Hematopoietic multipotent progenitor cell (in vitro differentiated cells): Measurements from ENCODE around the gene COX6A1. TPM values are rescaled to one million over a fixed set of nuclear protein-coding genes. Genes with fewer than 3 reads are reported as not detected.

Experiments used
- DNase-seq, 3 donors: peaks; one replicate each; pipeline ENCODE4 v3.0.0-alpha.2; 2011 to 2015; ENCODE audit warnings: low read depth in 2 of 3, low spot score in 2 of 3
- total RNA-seq: library from RNA; depleted of rRNA; stranded (reverse); fragments of >200 nt; gene quantifications from one replicate; pipeline ENCODE4 v1.2.3, GENCODE V29; 2012

COX6A1 gene
- total RNA-seq, 1 donor, result 380 TPM

DNA sequence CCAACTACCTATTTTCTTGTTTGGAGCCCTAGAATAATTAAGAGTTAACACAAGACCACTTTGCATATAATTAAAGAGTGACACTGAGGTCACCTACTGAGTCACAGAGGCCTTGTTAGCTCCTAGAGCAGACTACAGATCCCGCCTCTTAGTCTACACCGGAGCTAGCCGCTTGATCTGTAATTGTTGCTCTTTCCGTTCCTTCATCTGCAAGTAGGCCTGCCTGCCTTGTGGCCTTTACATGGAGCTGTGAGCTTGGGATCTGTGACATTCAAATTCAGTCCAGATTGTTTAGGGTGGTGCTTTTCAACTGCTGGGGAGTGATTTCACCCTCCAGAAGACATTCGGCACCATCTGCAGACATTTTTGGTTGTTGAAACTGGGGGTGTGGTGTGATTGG is 52.4 kb downstream of the COX6A1 start:
- DNase-seq, result no peak

Other genes starting within 250 kb of the COX6A1 start
- gene GCN1, start 243.4 kb upstream of the COX6A1 start, total RNA-seq, result 71.6 TPM
- 7,099 TPM for gene RPLP0, start 237.0 kb upstream of the COX6A1 start, total RNA-seq
- 24.8 TPM for gene PXN, start 172.4 kb upstream of the COX6A1 start, total RNA-seq
- gene RNU4-2, start 146.2 kb upstream of the COX6A1 start, total RNA-seq, result under 0.01 TPM
- under 0.01 TPM for gene RNU4-1, start 144.9 kb upstream of the COX6A1 start, total RNA-seq
- gene SIRT4, start 135.8 kb upstream of the COX6A1 start, total RNA-seq, result 1.1 TPM
- 1.3 TPM for gene PLA2G1B, start 110.3 kb upstream of the COX6A1 start, total RNA-seq
- not detected for gene MSI1, start 68.9 kb upstream of the COX6A1 start, total RNA-seq
- 9.4 TPM for gene TRIAP1, start 8.3 kb downstream of the COX6A1 start, total RNA-seq
- gene GATC, start 8.3 kb downstream of the COX6A1 start, total RNA-seq, result 16.4 TPM
- 144 TPM for gene SRSF9, start 31.6 kb downstream of the COX6A1 start, total RNA-seq
- gene DYNLL1, start 58.0 kb downstream of the COX6A1 start, total RNA-seq, result 233 TPM
- gene COQ5, start 91.0 kb downstream of the COX6A1 start, total RNA-seq, result 15.3 TPM
- 144 TPM for gene RNF10, start 96.2 kb downstream of the COX6A1 start, total RNA-seq
- 38.0 TPM for gene POP5, start 143.3 kb downstream of the COX6A1 start, total RNA-seq
- under 0.01 TPM for gene CABP1, start 202.5 kb downstream of the COX6A1 start, total RNA-seq
- 41.2 TPM for gene MLEC, start 249.0 kb downstream of the COX6A1 start, total RNA-seq